HEK293T (cell line): ENCODE results near the gene SCN3A.

Experiments
- CTCF ChIA-PET: fragments of 350-600 bp; formaldehyde crosslinking; extraction: SDS; loops from one replicate; lab custom pipeline; 2021; ENCODE audit warnings: antibody characterized with exemption, inconsistent platforms; lab: Yijun Ruan, JAX
- POLR2A ChIA-PET: fragments of 350-600 bp; formaldehyde crosslinking; extraction: SDS; loops from one replicate; lab custom pipeline; 2020; ENCODE audit warnings: antibody characterized with exemption, inconsistent platforms; lab: Yijun Ruan, JAX
- DNase-seq: peaks from one replicate; pipeline ENCODE4 v3.0.0; 2012; ENCODE audit warnings: mixed read lengths; ENCODE audit errors: extremely low spot score
- ARNT ChIP-seq: fragments of 450-650 bp; IDR thresholded peaks from 2 replicates; pipeline ENCODE4 v1.6.1; 2017; ENCODE audit warnings: mild to moderate bottlenecking
- BHLHE40 ChIP-seq: fragments of 450-650 bp; IDR thresholded peaks from 2 replicates; pipeline ENCODE4 v1.6.1; 2016; ENCODE audit warnings: mild to moderate bottlenecking, moderate library complexity, borderline replicate concordance
- CTBP1 ChIP-seq: fragments of 450-650 bp; IDR thresholded peaks from 2 replicates; pipeline ENCODE4 v1.6.1; 2016; ENCODE audit warnings: borderline replicate concordance
- ELF4 ChIP-seq: fragments of 450-650 bp; IDR thresholded peaks from 2 replicates; pipeline ENCODE4 v1.6.1; 2017; ENCODE audit warnings: antibody characterized with exemption
- FOXA1 ChIP-seq: fragments of 450-650 bp; IDR thresholded peaks from 2 replicates; pipeline ENCODE4 v1.6.1; 2016; ENCODE audit warnings: mild to moderate bottlenecking
- FOXK2 ChIP-seq: fragments of 450-650 bp; IDR thresholded peaks from 2 replicates; pipeline ENCODE4 v1.6.1; 2016; ENCODE audit warnings: mild to moderate bottlenecking
- FOXM1 ChIP-seq: fragments of 450-650 bp; IDR thresholded peaks from 2 replicates; pipeline ENCODE4 v1.6.1; 2017; ENCODE audit warnings: mild to moderate bottlenecking, borderline replicate concordance
- HDGF ChIP-seq: fragments of 450-650 bp; IDR thresholded peaks from 2 replicates; pipeline ENCODE4 v1.6.1; 2017; ENCODE audit warnings: antibody characterized with exemption, borderline replicate concordance
- L3MBTL2 ChIP-seq: fragments of 450-650 bp; conservative IDR thresholded peaks from 2 replicates; pipeline ENCODE4 v1.6.1; 2016; ENCODE audit warnings: mild to moderate bottlenecking
- LEF1 ChIP-seq: fragments of 450-650 bp; IDR thresholded peaks from 2 replicates; pipeline ENCODE4 v1.6.1; 2017; ENCODE audit warnings: mild to moderate bottlenecking, borderline replicate concordance
- NFRKB ChIP-seq: fragments of 450-650 bp; IDR thresholded peaks from 2 replicates; pipeline ENCODE4 v1.6.1; 2016; ENCODE audit warnings: mild to moderate bottlenecking, moderate library complexity
- SP1 ChIP-seq: fragments of 450-650 bp; IDR thresholded peaks from 2 replicates; pipeline ENCODE4 v1.6.1; 2017
- SUZ12 ChIP-seq: fragments of 450-650 bp; IDR thresholded peaks from 2 replicates; pipeline ENCODE4 v1.6.1; 2016; ENCODE audit warnings: mild to moderate bottlenecking
- TARDBP ChIP-seq: fragments of 450-650 bp; IDR thresholded peaks from 2 replicates; pipeline ENCODE4 v1.6.1; 2016
- ZNF384 ChIP-seq: fragments of 450-650 bp; IDR thresholded peaks from 2 replicates; pipeline ENCODE4 v1.6.1; 2016
- TF ChIP-seq, protein P1 (sequence below): fragments of 450-650 bp; IDR thresholded peaks from 2 replicates; pipeline ENCODE4 v1.6.1; 2016

Gene SCN3A

GRCh38 chr2:165203689-165204559, at the start of gene SCN3A:
TSS of gene SCN3A (minus strand) at chr2:165204050. CDS start at chr2:165176394, 27,656 bp downstream.
- peak; percentile 46 for DNase-seq
- CTCF ChIA-PET, result interaction anchor here (0.6 to 2.6 kb wide), 10 partner anchors 13 to 211 kb away, joined by 3 to 59 read pairs (median 4); no protein-coding TSS in a partner anchor
- POLR2A ChIA-PET, result no interaction called here
- TF ChIP-seq LEF1 (no peak), ZNF384 (peak; percentile 98)

- TF ChIP-seq NFRKB (no peak), ARNT (no peak), BHLHE40 (no peak), CTBP1 (no peak), FOXA1 (no peak), FOXK2 (no peak), L3MBTL2 (no peak), HDGF (no peak), SUZ12 (no peak), LEF1 (no peak)
- POLR2A ChIA-PET, result no interaction called here
- DNase-seq, result no peak
- CTCF ChIA-PET, result no interaction called here
Observed at GRCh38 chr2:165253178-165253577, 49.3 kb upstream of the SCN3A start.

- ChIA-PET POLR2A (no interaction called here), CTCF (no interaction called here)
- no peak for DNase-seq
- no peak for TF ChIP-seq HDGF
- no peak for TF ChIP-seq ARNT
- no peak for TF ChIP-seq FOXA1
- TF ChIP-seq, protein P1, sequence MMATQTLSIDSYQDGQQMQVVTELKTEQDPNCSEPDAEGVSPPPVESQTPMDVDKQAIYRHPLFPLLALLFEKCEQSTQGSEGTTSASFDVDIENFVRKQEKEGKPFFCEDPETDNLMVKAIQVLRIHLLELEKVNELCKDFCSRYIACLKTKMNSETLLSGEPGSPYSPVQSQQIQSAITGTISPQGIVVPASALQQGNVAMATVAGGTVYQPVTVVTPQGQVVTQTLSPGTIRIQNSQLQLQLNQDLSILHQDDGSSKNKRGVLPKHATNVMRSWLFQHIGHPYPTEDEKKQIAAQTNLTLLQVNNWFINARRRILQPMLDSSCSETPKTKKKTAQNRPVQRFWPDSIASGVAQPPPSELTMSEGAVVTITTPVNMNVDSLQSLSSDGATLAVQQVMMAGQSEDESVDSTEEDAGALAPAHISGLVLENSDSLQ, result no peak
- TF ChIP-seq ELF4, result no peak
- TF ChIP-seq L3MBTL2, result no peak
- TF ChIP-seq FOXK2, result no peak
- no peak for TF ChIP-seq LEF1
- no peak for TF ChIP-seq BHLHE40
- no peak for TF ChIP-seq SP1
- no peak for TF ChIP-seq SUZ12
- no peak for TF ChIP-seq CTBP1
- no peak for TF ChIP-seq TARDBP
- TF ChIP-seq ZNF384, result no peak
- TF ChIP-seq NFRKB, result no peak
- no peak for TF ChIP-seq FOXM1
Observed at GRCh38 chr2:165251366-165251765, 47.5 kb upstream of the SCN3A start.

GRCh38 chr2:165248238-165248637, 44.4 kb upstream of the SCN3A start:
- ChIA-PET CTCF (interaction anchor here (2.1 kb wide), 1 partner anchor 9 kb away, joined by 11 read pairs; the partner anchor contains the start of gene SCN2A), POLR2A (no interaction called here)
- no peak for DNase-seq
- no peak for TF ChIP-seq ZNF384
- no peak for TF ChIP-seq ELF4
- TF ChIP-seq SP1, result no peak
- no peak for TF ChIP-seq ARNT
- no peak for TF ChIP-seq CTBP1
- no peak for TF ChIP-seq L3MBTL2
- TF ChIP-seq, protein P1, result no peak
- no peak for TF ChIP-seq SUZ12
- TF ChIP-seq BHLHE40, result no peak
- no peak for TF ChIP-seq HDGF
- TF ChIP-seq LEF1, result no peak
- no peak for TF ChIP-seq FOXK2
- no peak for TF ChIP-seq NFRKB

GRCh38 chr2:165245081-165245793, 41.4 kb upstream of the SCN3A start:
- TF ChIP-seq CTBP1, result no peak
- no peak for TF ChIP-seq ELF4
- TF ChIP-seq NFRKB, result no peak
- TF ChIP-seq, protein P1, result no peak
- no peak for TF ChIP-seq FOXA1
- no peak for TF ChIP-seq SP1
- no peak for TF ChIP-seq ARNT
- no peak for DNase-seq
- ChIA-PET CTCF (no interaction called here), POLR2A (no interaction called here)

- no peak for DNase-seq
- no peak for TF ChIP-seq NFRKB
- TF ChIP-seq SUZ12, result no peak
- no peak for TF ChIP-seq BHLHE40
- TF ChIP-seq SP1, result no peak
- TF ChIP-seq L3MBTL2, result no peak
- no peak for TF ChIP-seq ARNT
- no peak for TF ChIP-seq FOXM1
- no peak for TF ChIP-seq CTBP1
- TF ChIP-seq HDGF, result no peak
- TF ChIP-seq FOXK2, result no peak
- TF ChIP-seq, protein P1, result no peak
- no peak for TF ChIP-seq TARDBP
- TF ChIP-seq LEF1, result no peak
- TF ChIP-seq ELF4, result no peak
- no peak for TF ChIP-seq FOXA1
- TF ChIP-seq ZNF384, result no peak
- CTCF ChIA-PET, result no interaction called here
- POLR2A ChIA-PET, result no interaction called here
Observed at GRCh38 chr2:165240916-165241315, 37.1 kb upstream of the SCN3A start.
